ENCODE results near the gene ATP5PD. TPM values are rescaled to one million over a fixed set of nuclear protein-coding genes. Genes with fewer than 3 reads are reported as not detected.

Gene ATP5PD
- total and polyA plus RNA-seq, 2 of the 13 experiments (the other 11 are each of a cell fraction or from before 2014, with no cell fraction given), result 158 to 428 TPM

GRCh38 chr17:75012346-75013091 is 34.2 kb downstream of the ATP5PD start, which contains the start of gene MRPL58 (continued):
- TF ChIP-seq ZMYM3 (CRISPR knock-in tag; IDR thresholded peaks at IDR 0.05) (peak; percentile 71), PLRG1 (conservative IDR thresholded peaks at IDR 0.05) (no peak), DPF2 (CRISPR knock-in tag; IDR thresholded peaks at IDR 0.05; ENCODE audit: borderline replicate concordance, low read depth) (0 out of 2 replicates have a peak, but pooled peaks have one; percentile 14), KMT2A (CRISPR knock-in tag; IDR thresholded peaks at IDR 0.05) (peak; percentile 94), ZBTB8A (CRISPR knock-in tag; IDR thresholded peaks at IDR 0.05; ENCODE audit: borderline replicate concordance, low read depth) (peak; percentile 80; the same call in 1 of the 2 replicates), ZNF850 (CRISPR knock-in tag; conservative IDR thresholded peaks at IDR 0.05) (peak; percentile 90; the same call in 1 of the 2 replicates), SCMH1 (CRISPR knock-in tag; IDR thresholded peaks at IDR 0.05; ENCODE audit: borderline replicate concordance) (no peak), ZNF557 (CRISPR knock-in tag; IDR thresholded peaks at IDR 0.05) (peak; percentile 96), ZNF333 (CRISPR knock-in tag; IDR thresholded peaks at IDR 0.05; ENCODE audit: borderline replicate concordance) (peak; percentile 99), PHF8 (CRISPR knock-in tag; IDR thresholded peaks at IDR 0.05) (peak; percentile 100), SNAPC5 (CRISPR knock-in tag; IDR thresholded peaks at IDR 0.05; ENCODE audit: borderline replicate concordance) (no peak), DMTF1 (CRISPR knock-in tag; IDR thresholded peaks at IDR 0.05) (no peak), NKX3-1 (CRISPR knock-in tag; IDR thresholded peaks at IDR 0.05) (peak; percentile 96), ZNF124 (CRISPR knock-in tag; IDR thresholded peaks at IDR 0.05) (peak; percentile 98), ZNF225 (CRISPR knock-in tag; IDR thresholded peaks at IDR 0.05) (peak; percentile 95), GLMP (CRISPR knock-in tag; IDR thresholded peaks at IDR 0.05; ENCODE audit: borderline replicate concordance) (no peak), ZNF678 (CRISPR knock-in tag; IDR thresholded peaks at IDR 0.05) (peak; percentile 92; the same call in 1 of the 2 replicates), FIP1L1 (IDR thresholded peaks at IDR 0.05; ENCODE audit: borderline replicate concordance, insufficient read depth, low read depth, low read length) (peak; percentile 96; the same call in 1 of the 2 replicates), ZNF501 (CRISPR knock-in tag; IDR thresholded peaks at IDR 0.05) (peak; percentile 95), HOXD1 (CRISPR knock-in tag; IDR thresholded peaks at IDR 0.05) (peak; percentile 97), CHCHD3 (CRISPR knock-in tag; IDR thresholded peaks at IDR 0.05) (no peak; the same call in 1 of the 2 replicates), RORA (CRISPR knock-in tag; IDR thresholded peaks at IDR 0.05) (no peak), PRPF4 (IDR thresholded peaks at IDR 0.05; ENCODE audit: low read depth, low read length, poor library complexity, severe bottlenecking) (no peak), ZFP62 (CRISPR knock-in tag; IDR thresholded peaks at IDR 0.05) (0 out of 2 replicates have a peak, but pooled peaks have one; percentile 20), ZNF451 (CRISPR knock-in tag; IDR thresholded peaks at IDR 0.05) (peak; percentile 68; the same call in 1 of the 2 replicates), TMF1 (CRISPR knock-in tag; IDR thresholded peaks at IDR 0.05; ENCODE audit: low read depth) (peak; percentile 70; the same call in 1 of the 2 replicates)
